Trophoblast cell (in vitro differentiated cells and primary cell): ENCODE data around the gene CFAP97.
A peak's percentile ranks its signal among the peaks of the same experiment; 100 is the strongest.

Experiments
- DNase-seq, 2 donors: peaks; one replicate each; pipeline ENCODE4 v3.0.0-alpha.2; 2016
- H2AFZ ChIP-seq: 2 replicates; pipeline ENCODE4 v1.6.1; 2013; ENCODE audit warnings: low read length, moderate library complexity, mild to moderate bottlenecking; ENCODE audit not compliant: insufficient read depth, poor library complexity
- H2AK5ac ChIP-seq: 2 replicates; pipeline ENCODE4 v1.6.1; 2013; ENCODE audit warnings: mild to moderate bottlenecking, low read length
- H2BK120ac ChIP-seq: 2 replicates; pipeline ENCODE4 v1.6.1; 2013; ENCODE audit warnings: low read length, mild to moderate bottlenecking, moderate library complexity; ENCODE audit not compliant: insufficient read depth, poor library complexity
- H2BK12ac ChIP-seq: 2 replicates; pipeline ENCODE4 v1.6.1; 2013; ENCODE audit warnings: mild to moderate bottlenecking, low read length, moderate library complexity
- H2BK5ac ChIP-seq: 2 replicates; pipeline ENCODE4 v1.6.1; 2013; ENCODE audit warnings: low read length, low read depth, moderate library complexity, mild to moderate bottlenecking; ENCODE audit not compliant: poor library complexity
- H3K14ac ChIP-seq: 2 replicates; pipeline ENCODE4 v1.6.1; 2013; ENCODE audit warnings: mild to moderate bottlenecking, low read length
- H3K18ac ChIP-seq: 2 replicates; pipeline ENCODE4 v1.6.1; 2013; ENCODE audit warnings: mild to moderate bottlenecking, low read length
- H3K23ac ChIP-seq: 2 replicates; pipeline ENCODE4 v1.6.1; 2013; ENCODE audit warnings: low read length
- H3K27ac ChIP-seq: 2 replicates; pipeline ENCODE4 v1.5.1; 2013; ENCODE audit warnings: low read depth, mild to moderate bottlenecking, inconsistent platforms, low read length, moderate library complexity
- H3K27me3 ChIP-seq: 2 replicates; pipeline ENCODE4 v1.6.1; 2013; ENCODE audit warnings: inconsistent platforms, mild to moderate bottlenecking, low read length, moderate library complexity; ENCODE audit not compliant: insufficient read depth
- H3K36me3 ChIP-seq, 2 experiments: 1 replicate in 1 of 2; 2 replicates in 1 of 2; pipeline ENCODE4 v1.6.1; 2013; ENCODE audit warnings: low read length in 2 of 2, mild to moderate bottlenecking in 2 of 2, moderate library complexity in 1 of 2; ENCODE audit not compliant: insufficient read depth in 2 of 2, control insufficient read depth in 1 of 2
- H3K4ac ChIP-seq: 2 replicates; pipeline ENCODE4 v1.6.1; 2013; ENCODE audit warnings: low read depth, mild to moderate bottlenecking, low read length, moderate library complexity
- H3K4me1 ChIP-seq, 2 experiments: 1 replicate in 1 of 2; 2 replicates in 1 of 2; pipeline ENCODE4 v1.6.1; 2013; ENCODE audit warnings: low read length in 2 of 2, mild to moderate bottlenecking in 2 of 2, moderate library complexity in 1 of 2; ENCODE audit not compliant: insufficient read depth in 2 of 2, control insufficient read depth in 1 of 2
- H3K4me2 ChIP-seq: 2 replicates; pipeline ENCODE4 v1.6.1; 2013; ENCODE audit warnings: inconsistent platforms, mild to moderate bottlenecking, low read length, moderate library complexity
- H3K4me3 ChIP-seq: 2 replicates; pipeline ENCODE4 v1.5.1; 2013; ENCODE audit warnings: mild to moderate bottlenecking, low read depth, low read length, inconsistent platforms
- H3K79me1 ChIP-seq: one replicate; pipeline ENCODE4 v1.6.1; 2013; ENCODE audit warnings: low read length
- H3K79me2 ChIP-seq: 2 replicates; pipeline ENCODE4 v1.6.1; 2013; ENCODE audit warnings: low read length, mild to moderate bottlenecking; ENCODE audit not compliant: control insufficient read depth, insufficient read depth, poor library complexity
- H3K9ac ChIP-seq: 2 replicates; pipeline ENCODE4 v1.6.1; 2013; ENCODE audit warnings: mild to moderate bottlenecking, low read length
- H3K9me3 ChIP-seq: 2 replicates; pipeline ENCODE4 v1.6.1; 2013; ENCODE audit warnings: low read depth, mild to moderate bottlenecking, control low read depth, inconsistent platforms, low read length; ENCODE audit not compliant: insufficient read depth
- H4K12ac ChIP-seq: 2 replicates; pipeline ENCODE4 v1.6.1; 2013; ENCODE audit warnings: low read depth, mild to moderate bottlenecking, low read length, moderate library complexity
- H4K8ac ChIP-seq: 2 replicates; pipeline ENCODE4 v1.6.1; 2013; ENCODE audit warnings: low read depth, mild to moderate bottlenecking, low read length, moderate library complexity
- H4K91ac ChIP-seq: one replicate; pipeline ENCODE4 v1.6.1; 2013; ENCODE audit warnings: low read depth, mild to moderate bottlenecking, low read length, moderate library complexity
- WGBS: extraction: QIAGEN DNeasy Blood & Tissue Kit; methylation state at CpG from one replicate; pipeline ENCODE4 v1.1.7; 2013; ENCODE audit warnings: missing lambda C conversion rate; ENCODE audit not compliant: insufficient read length, insufficient coverage; ENCODE audit errors: extremely low coverage; 5-methylcytosine and 5-hydroxymethylcytosine counted together

CFAP97 gene

DNA sequence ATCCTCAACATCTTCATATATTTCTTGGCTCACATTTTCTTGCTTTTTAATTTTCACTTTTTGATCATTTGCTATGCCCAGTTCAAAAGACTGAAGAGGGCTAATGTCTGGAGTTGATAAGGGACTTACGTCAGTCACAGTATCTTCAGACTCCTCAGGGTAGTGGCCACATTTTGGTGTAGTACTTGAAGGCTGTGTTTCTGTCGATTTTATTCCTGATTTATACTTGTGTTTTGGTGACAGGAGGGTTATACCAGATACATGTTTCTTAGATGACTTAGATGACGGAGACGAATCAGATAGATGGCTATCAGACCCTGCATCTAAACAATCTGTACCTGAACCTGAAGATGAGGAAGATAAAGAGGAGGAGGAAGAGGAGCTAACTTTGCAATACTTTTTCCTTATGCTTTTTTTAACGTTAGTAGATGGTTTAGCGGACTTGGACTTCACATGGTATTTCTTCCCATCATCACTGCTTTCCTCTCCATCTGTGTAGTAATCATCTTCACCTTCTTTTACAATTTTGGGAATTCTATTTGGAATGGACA, 13.4 kb downstream of the CFAP97 start:
- H3K27me3 ChIP-seq: no peaks in the 10 kb centered on the region
- H3K23ac ChIP-seq: no peak overlapping the region
- H3K9ac ChIP-seq: no peak overlapping the region
- no peak overlapping the region for H2BK12ac ChIP-seq
- no peak overlapping the region for H2AFZ ChIP-seq
- no peak overlapping the region for H4K12ac ChIP-seq
- H4K91ac ChIP-seq: no peak overlapping the region
- H3K79me2 ChIP-seq: no peaks in the 10 kb centered on the region
- peaks cover 3 to 4% of the 10 kb centered on the region in 2 experiments for H3K36me3 ChIP-seq
- no peak overlapping the region for H3K4me2 ChIP-seq
- no peak overlapping the region for H3K4me3 ChIP-seq
- no peak overlapping the region for H3K27ac ChIP-seq
- no peaks in the 10 kb centered on the region for H3K9me3 ChIP-seq
- no peak overlapping the region for H2BK5ac ChIP-seq
- H2AK5ac ChIP-seq: no peak overlapping the region
- no peak for DNase-seq
- no peak overlapping the region for H3K4ac ChIP-seq
- H3K4me1 ChIP-seq: no peaks in the 10 kb centered on the region
- WGBS: no CpG with 5 or more reads among the region's 6 CpGs
- H3K18ac ChIP-seq: no peak overlapping the region
- H2BK120ac ChIP-seq: no peak overlapping the region
- H3K79me1 ChIP-seq: no peaks in the 10 kb centered on the region
- no peak overlapping the region for H3K14ac ChIP-seq
- H4K8ac ChIP-seq: no peak overlapping the region

DNA sequence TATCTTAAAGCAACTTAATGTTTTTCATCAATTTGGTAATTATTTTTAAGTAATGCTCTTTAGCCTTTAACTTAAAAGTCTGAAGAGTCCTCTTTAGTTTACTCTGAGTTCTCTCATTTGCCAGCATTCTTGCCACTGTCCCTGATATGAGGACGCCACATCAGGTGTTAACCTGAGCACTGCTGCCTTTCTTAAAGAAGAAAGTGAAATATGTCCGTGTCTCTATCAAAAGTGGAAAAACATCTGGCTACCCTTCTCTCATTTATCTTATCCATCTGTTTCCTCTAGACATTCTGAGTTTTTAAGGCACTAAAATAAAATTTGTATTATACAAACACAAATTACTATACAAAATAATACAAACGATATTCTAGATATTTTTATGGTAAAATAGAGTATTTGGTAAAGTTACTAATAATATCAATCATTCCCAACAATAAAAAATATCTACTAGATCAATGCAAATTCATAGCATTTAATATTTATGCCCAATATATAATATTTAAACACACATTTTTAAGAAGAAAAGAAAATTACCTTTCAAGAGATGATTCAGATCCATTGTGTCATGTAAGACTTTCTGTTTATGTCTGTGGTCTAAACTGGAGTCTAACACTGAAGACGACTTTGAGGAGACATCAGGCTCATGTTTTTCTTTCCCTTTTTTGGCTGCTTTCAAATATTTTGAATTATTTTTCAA, 14.0 kb downstream of the CFAP97 start:
- Histone ChIP-seq H3K4me3 (no peak overlapping the region), H3K9me3 (no peaks in the 10 kb centered on the region), H3K79me2 (no peaks in the 10 kb centered on the region), H3K4me2 (no peak overlapping the region), H2BK5ac (no peak overlapping the region), H3K27me3 (no peaks in the 10 kb centered on the region), H3K4ac (no peak overlapping the region), H2AFZ (no peak overlapping the region), H3K27ac (no peak overlapping the region), H3K4me1 (no peaks in the 10 kb centered on the region), H3K9ac (no peak overlapping the region), H3K36me3 (peaks cover 3 to 4% of the 10 kb centered on the region in 2 experiments), H4K8ac (no peak overlapping the region), H3K23ac (no peak overlapping the region), H3K79me1 (no peaks in the 10 kb centered on the region), H2BK120ac (no peak overlapping the region), H2BK12ac (no peak overlapping the region), H2AK5ac (no peak overlapping the region), H4K12ac (no peak overlapping the region), H3K14ac (no peak overlapping the region), H3K18ac (no peak overlapping the region), H4K91ac (no peak overlapping the region)
- WGBS: no CpG with 5 or more reads among the region's 4 CpGs
- DNase-seq: no peak

DNA sequence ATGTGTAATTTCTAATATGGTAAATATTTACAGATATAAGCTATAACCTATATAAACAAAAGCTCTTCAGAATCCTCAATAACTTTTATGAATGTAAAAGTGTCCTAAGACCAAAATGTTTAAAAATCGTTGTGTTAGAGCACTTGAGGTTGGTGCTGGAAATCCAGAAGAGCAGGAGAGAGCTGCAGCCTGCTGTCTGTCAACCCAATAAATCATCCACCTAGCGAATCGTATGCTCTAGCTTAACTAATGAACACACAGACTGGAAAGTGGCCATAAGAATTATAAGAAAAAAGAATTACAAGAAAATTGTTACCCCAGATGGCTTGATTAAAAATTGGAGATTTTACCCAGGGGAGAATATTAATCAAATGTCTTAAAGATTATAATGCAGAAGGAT, 17.0 kb downstream of the CFAP97 start:
- no peak overlapping the region for H2BK5ac ChIP-seq

DNA sequence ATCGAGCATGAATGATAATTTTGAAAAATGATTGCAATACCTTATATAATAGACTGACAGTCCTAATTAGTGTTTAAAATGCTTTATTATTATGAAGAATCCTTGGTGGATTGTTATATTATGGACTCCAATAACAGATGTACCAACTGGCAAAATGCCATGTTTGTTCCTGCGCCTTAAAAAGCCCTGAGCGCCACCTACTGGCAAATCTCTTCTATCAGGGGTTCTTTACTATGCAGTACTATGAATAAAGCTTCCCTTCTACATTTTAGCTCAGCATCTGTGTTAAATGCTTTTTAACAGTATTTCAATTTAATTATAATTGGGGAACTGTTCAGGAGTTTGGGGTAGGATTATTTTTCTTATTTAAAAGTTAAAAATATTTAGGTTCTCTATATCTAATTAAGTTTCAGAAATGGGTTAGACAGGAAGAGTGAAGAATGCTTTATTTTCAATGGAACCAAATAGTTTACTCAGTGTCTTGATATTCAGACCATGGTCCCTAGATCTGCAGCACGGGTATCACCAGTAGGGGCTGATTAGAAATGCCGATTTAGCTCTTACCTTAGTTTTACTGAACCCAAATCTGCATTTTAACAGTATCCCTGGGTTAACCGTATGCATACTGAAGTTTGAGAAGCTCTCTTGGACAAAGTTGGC, 20.0 kb downstream of the CFAP97 start:
- Histone ChIP-seq H3K4ac (no peak overlapping the region), H4K12ac (no peak overlapping the region), H4K91ac (no peak overlapping the region), H3K36me3 (peaks cover under 1% of the 10 kb centered on the region in 2 experiments), H2AK5ac (no peak overlapping the region), H3K4me1 (no peaks in the 10 kb centered on the region), H2BK120ac (no peak overlapping the region), H3K4me3 (no peak overlapping the region), H2BK12ac (no peak overlapping the region), H3K27me3 (no peaks in the 10 kb centered on the region), H3K14ac (no peak overlapping the region), H3K9me3 (no peaks in the 10 kb centered on the region), H3K27ac (no peak overlapping the region), H3K18ac (no peak overlapping the region), H3K79me1 (no peaks in the 10 kb centered on the region), H3K9ac (no peak overlapping the region), H2AFZ (no peak overlapping the region), H2BK5ac (no peak overlapping the region), H3K23ac (no peak overlapping the region), H3K79me2 (no peaks in the 10 kb centered on the region), H3K4me2 (no peak overlapping the region), H4K8ac (no peak overlapping the region)
- DNase-seq: peak; percentile 81 to 97
- WGBS: no CpG with 5 or more reads among the region's 6 CpGs

More for the DNA sequence above, 17.0 kb downstream of the CFAP97 start:
- no peaks in the 10 kb centered on the region for H3K27me3 ChIP-seq
- no peak overlapping the region for H3K23ac ChIP-seq
- no peak overlapping the region for H3K14ac ChIP-seq
- no CpG with 5 or more reads among the region's 3 CpGs for WGBS
- no peak overlapping the region for H3K18ac ChIP-seq
- H3K36me3 ChIP-seq: peaks cover 3 to 4% of the 10 kb centered on the region in 2 experiments
- H3K79me2 ChIP-seq: no peaks in the 10 kb centered on the region
- H2AFZ ChIP-seq: no peak overlapping the region
- no peak overlapping the region for H3K4ac ChIP-seq
- no peak overlapping the region for H4K12ac ChIP-seq
- no peak overlapping the region for H4K91ac ChIP-seq
- no peak for DNase-seq
- H4K8ac ChIP-seq: no peak overlapping the region
- no peaks in the 10 kb centered on the region for H3K79me1 ChIP-seq
- H3K4me2 ChIP-seq: no peak overlapping the region
- no peaks in the 10 kb centered on the region for H3K4me1 ChIP-seq
- H3K27ac ChIP-seq: no peak overlapping the region
- no peak overlapping the region for H2AK5ac ChIP-seq
- H2BK120ac ChIP-seq: no peak overlapping the region
- no peak overlapping the region for H2BK12ac ChIP-seq
- no peak overlapping the region for H3K9ac ChIP-seq
- no peak overlapping the region for H3K4me3 ChIP-seq
- H3K9me3 ChIP-seq: no peaks in the 10 kb centered on the region
